Colonic mucosa (tissue), 4 donors: ENCODE results near the gene SMARCA4. TPM values are rescaled to one million over a fixed set of nuclear protein-coding genes. Genes with fewer than 3 reads are reported as not detected.

Experiments
- DNase-seq: peaks from one replicate; pipeline ENCODE4 v3.0.0-alpha.2; 2020
- H3K27ac ChIP-seq: fragments of 200-600 bp; one replicate; pipeline ENCODE4 v1.8.0; 2021
- H3K27me3 ChIP-seq: fragments of 200-600 bp; one replicate; pipeline ENCODE4 v1.8.0; 2021
- H3K36me3 ChIP-seq: fragments of 200-600 bp; one replicate; pipeline ENCODE4 v1.8.0; 2021
- H3K4me1 ChIP-seq: fragments of 200-600 bp; one replicate; pipeline ENCODE4 v1.8.0; 2021; ENCODE audit warnings: mild to moderate bottlenecking
- H3K4me3 ChIP-seq: fragments of 200-600 bp; one replicate; pipeline ENCODE4 v1.8.0; 2021
- H3K9ac ChIP-seq, 2 donors: one replicate each; pipeline ENCODE4 v1.7.0; 2013; ENCODE audit warnings: control low read depth in 2 of 2, low read depth in 2 of 2, low read length in 2 of 2
- H3K9me3 ChIP-seq: fragments of 200-600 bp; one replicate; pipeline ENCODE4 v1.8.0; 2021
- CTCF ChIP-seq: fragments of 200-600 bp; IDR thresholded peaks from one replicate; pipeline ENCODE4 v1.8.0; 2022; ENCODE audit warnings: antibody characterized with exemption, mild to moderate bottlenecking
- intact Hi-C: fragments of 100-400 bp; cut with DNase I; formaldehyde crosslinking; loops from one replicate; pipeline ENCODE4 v1.14.1; 2022
- total RNA-seq, 2 donors: library from RNA; stranded (reverse); fragmentation: NEBNext Ultra II Directional in 1 of 2; extraction: Animal tissue kit (Norgen Biotek cat#: 25700) in 1 of 2; gene quantifications; one replicate each; pipeline ENCODE4 v1.2.1, GENCODE V29; 2021
- donor health status: healthy.
- donor health status: DM: no; HTN: no; CAD: no.
- donor health status: DM: no; HTN: no; CAD: no.

SMARCA4 gene
- total RNA-seq, 2 donors from 2014 or later, result 73.8 to 141 TPM

DNA sequence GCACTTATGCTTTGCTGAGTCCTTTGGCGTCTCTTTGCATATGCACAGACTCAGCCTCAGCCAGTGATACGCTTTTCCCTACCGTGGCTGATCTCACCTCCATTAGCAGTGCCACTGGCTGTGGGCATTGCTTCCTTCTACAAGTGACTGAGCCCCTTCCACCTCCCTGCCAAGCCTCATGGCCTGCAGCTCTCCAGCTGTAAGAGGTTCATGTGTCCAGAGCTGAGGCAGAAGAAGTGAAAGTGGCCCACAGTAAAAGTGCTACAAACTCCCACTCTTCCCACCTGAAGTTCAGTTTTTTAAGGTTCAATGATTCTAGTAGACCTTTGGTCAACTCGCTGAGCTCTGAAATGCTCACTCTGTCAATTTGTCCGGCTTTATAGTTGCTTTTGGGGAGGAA lies 44.7 kb downstream of the SMARCA4 start:
- no peaks in the 10 kb centered on the region for H3K4me1 ChIP-seq
- peaks cover 3% of the 10 kb centered on the region for H3K36me3 ChIP-seq
- no peak overlapping the region for H3K9ac ChIP-seq
- H3K4me3 ChIP-seq, result no peak overlapping the region
- H3K27me3 ChIP-seq, result no peaks in the 10 kb centered on the region
- no peak for TF ChIP-seq CTCF
- no peak overlapping the region for H3K27ac ChIP-seq
- no peaks in the 10 kb centered on the region for H3K9me3 ChIP-seq
- intact Hi-C loops, result no loop called here
- no peak for DNase-seq

DNA sequence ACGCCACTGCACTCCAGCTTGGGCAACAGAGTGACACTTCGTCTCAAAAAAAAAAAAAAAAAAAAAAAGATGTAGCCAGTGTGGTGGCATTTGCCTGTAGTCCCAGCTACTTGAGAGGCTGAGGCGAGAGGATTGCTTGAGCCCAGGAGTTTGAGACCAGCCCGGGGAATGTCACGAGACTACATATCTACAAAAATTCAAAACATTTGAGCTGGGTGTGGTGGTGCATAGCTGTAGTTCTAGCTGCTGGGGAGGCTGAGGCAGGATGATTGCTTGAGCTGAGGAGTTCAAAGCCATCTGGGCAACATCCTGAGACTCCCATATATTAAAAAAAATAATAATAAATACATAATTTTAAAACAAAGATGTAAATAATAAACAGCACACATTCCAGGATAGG lies 46.6 kb downstream of the SMARCA4 start:
- no peaks in the 10 kb centered on the region for H3K9me3 ChIP-seq
- peaks cover 5% of the 10 kb centered on the region for H3K36me3 ChIP-seq
- H3K9ac ChIP-seq, result no peak overlapping the region
- no peak for TF ChIP-seq CTCF
- no peaks in the 10 kb centered on the region for H3K4me1 ChIP-seq
- no peak overlapping the region for H3K4me3 ChIP-seq
- no peak for DNase-seq
- H3K27me3 ChIP-seq, result no peaks in the 10 kb centered on the region
- H3K27ac ChIP-seq, result no peak overlapping the region
- intact Hi-C loops, result no loop called here

- Histone ChIP-seq H3K27ac (no peak overlapping the region), H3K9me3 (no peaks in the 10 kb centered on the region), H3K4me3 (no peak overlapping the region), H3K4me1 (no peaks in the 10 kb centered on the region), H3K9ac (no peak overlapping the region), H3K27me3 (no peaks in the 10 kb centered on the region), H3K36me3 (peaks cover 5% of the 10 kb centered on the region)
- TF ChIP-seq CTCF, result no peak
- DNase-seq, result no peak
- intact Hi-C loops, result no loop called here
Observed at GRCh38 chr19:11007962-11008532, 47.2 kb downstream of the SMARCA4 start.

DNA sequence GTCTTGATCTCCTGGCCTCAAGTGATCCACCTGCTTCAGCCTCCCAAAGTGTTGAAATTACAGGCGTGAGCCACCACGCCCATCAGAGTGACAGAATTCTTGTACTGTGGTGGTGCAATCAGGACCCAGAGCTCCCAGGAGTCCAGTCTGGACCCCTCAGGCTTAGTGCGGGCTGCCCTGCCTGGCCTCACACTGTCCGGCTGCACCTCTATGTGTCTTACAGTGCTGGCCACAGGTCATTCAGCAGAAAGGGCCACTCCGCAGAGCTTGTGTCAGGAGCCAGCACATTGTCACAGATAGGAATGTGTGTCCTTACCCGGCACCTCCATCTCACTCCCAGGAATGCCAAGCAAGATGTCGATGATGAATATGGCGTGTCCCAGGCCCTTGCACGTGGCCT lies 49.2 kb downstream of the SMARCA4 start:
- no peaks in the 10 kb centered on the region for H3K4me1 ChIP-seq
- no peak overlapping the region for H3K9ac ChIP-seq
- no peaks in the 10 kb centered on the region for H3K9me3 ChIP-seq
- intact Hi-C loops, result loop anchor here (10.0 kb wide), 1 partner anchor 65 kb away; no protein-coding TSS in a partner anchor
- H3K27me3 ChIP-seq, result no peaks in the 10 kb centered on the region
- H3K27ac ChIP-seq, result no peak overlapping the region
- DNase-seq, result no peak
- H3K36me3 ChIP-seq, result peaks cover 5% of the 10 kb centered on the region
- no peak for TF ChIP-seq CTCF
- H3K4me3 ChIP-seq, result no peak overlapping the region

- no peak for TF ChIP-seq CTCF
- H3K4me3 ChIP-seq, result no peak overlapping the region
- H3K27ac ChIP-seq, result no peak overlapping the region
- H3K9ac ChIP-seq, result no peak overlapping the region
- H3K4me1 ChIP-seq, result no peaks in the 10 kb centered on the region
- intact Hi-C loops, result loop anchor here (10.0 kb wide), 1 partner anchor 68 kb away; no protein-coding TSS in a partner anchor
- H3K9me3 ChIP-seq, result no peaks in the 10 kb centered on the region
- H3K36me3 ChIP-seq, result peaks cover 8% of the 10 kb centered on the region
- no peak for DNase-seq
- H3K27me3 ChIP-seq, result no peaks in the 10 kb centered on the region
Observed at GRCh38 chr19:11012507-11012906, 51.7 kb downstream of the SMARCA4 start.
